HepG2 (cell line): ENCODE measurements around the gene HACD2. TPM values are rescaled to one million over a fixed set of nuclear protein-coding genes. Genes with fewer than 3 reads are reported as not detected.
A peak's percentile ranks its signal among the peaks of the same experiment; 100 is the strongest.

Experiments used
- ATAC-seq: fragments of 200-7000 bp; cut with Tn5 transposase; 3 replicates; pipeline ENCODE4 v1.9.1; 2020; ENCODE audit warnings: mild to moderate bottlenecking, moderate library complexity
- BruUV-seq: library from RNA; stranded (reverse); fragments of 400-500 nt; replicated peaks from 2 replicates; lab custom pipeline; 2021; lab: Mats Ljungman, UMichigan
- CTCF ChIA-PET: fragments of 300-600 bp; formaldehyde crosslinking; extraction: SDS; loops from one replicate; lab custom pipeline; 2021; ENCODE audit warnings: low total read pairs, inconsistent platforms, low intra/inter-chr PET ratio; lab: Yijun Ruan, JAX
- POLR2A ChIA-PET: fragments of 350-600 bp; sonication (Branson Sonifier 250); formaldehyde crosslinking; loops from one replicate; lab custom pipeline; 2020; ENCODE audit warnings: antibody characterized with exemption, inconsistent platforms; lab: Yijun Ruan, JAX
- DNase-seq: peaks from one replicate; pipeline ENCODE4 v3.0.0-alpha.2; 2015; ENCODE audit warnings: low spot score
- FAIRE-seq: peaks from 3 replicates; lab custom pipeline; 2011; peaks lifted over from hg19 to GRCh38; lab: Jason Lieb, UNC
- H2AFZ ChIP-seq: one replicate; pipeline ENCODE4 v1.6.1; 2011; ENCODE audit warnings: low read length, inconsistent platforms
- H3K27ac ChIP-seq: fragments of 300-600 bp; 3 replicates; pipeline ENCODE4 v1.8.0; 2011; ENCODE audit warnings: mixed run types, mild to moderate bottlenecking, mixed read lengths, low read length, inconsistent platforms; ENCODE audit not compliant: insufficient read depth; ENCODE audit errors: extremely low read length
- H3K27me3 ChIP-seq, 2 experiments: fragments of 200-600 bp in 1 of 2; 2 replicates in 1 of 2; 3 replicates in 1 of 2; pipeline versions ENCODE4 v1.6.0 to v1.8.0; 2011; ENCODE audit warnings: low read length in 2 of 2, mild to moderate bottlenecking in 2 of 2, moderate library complexity in 2 of 2, inconsistent platforms in 1 of 2; ENCODE audit not compliant: insufficient read depth in 2 of 2, control insufficient read depth in 1 of 2
- H3K36me3 ChIP-seq, 2 experiments: fragments of 200-600 bp in 1 of 2; replicated peaks in 1 of 2; 2 replicates in 1 of 2; 3 replicates in 1 of 2; pipeline versions ENCODE4 v1.5.1 to v1.8.0; 2011; ENCODE audit warnings: low read length in 2 of 2, inconsistent platforms in 1 of 2; ENCODE audit not compliant: insufficient read depth in 2 of 2, control insufficient read depth in 1 of 2
- H3K4me1 ChIP-seq: 2 replicates; pipeline ENCODE4 v1.5.1; 2012; ENCODE audit warnings: low read length, inconsistent platforms; ENCODE audit not compliant: insufficient read depth
- H3K4me2 ChIP-seq: 2 replicates; pipeline ENCODE4 v1.6.0; 2011; ENCODE audit warnings: low read depth, low read length, inconsistent platforms
- H3K4me3 ChIP-seq, 3 experiments: fragments of 200-600 bp in 1 of 3; sonication (generic), shearing (Covaris generic) in 1 of 3; replicated peaks in 1 of 3; 2 replicates each; pipeline ENCODE4 v1.5.1; 2011 to 2016; ENCODE audit warnings: low read length in 3 of 3, inconsistent platforms in 2 of 3, low read depth in 2 of 3, mild to moderate bottlenecking in 2 of 3, control low read depth in 1 of 3, mixed read lengths in 1 of 3; ENCODE audit not compliant: insufficient read depth in 1 of 3
- H3K79me2 ChIP-seq: one replicate; pipeline ENCODE4 v1.6.1; 2011; ENCODE audit warnings: low read length, inconsistent platforms; ENCODE audit not compliant: insufficient read depth
- H3K9ac ChIP-seq: 2 replicates; pipeline ENCODE4 v1.6.0; 2011; ENCODE audit warnings: mild to moderate bottlenecking, low read depth, low read length, inconsistent platforms; ENCODE audit not compliant: insufficient read depth
- H3K9me3 ChIP-seq: 2 replicates; pipeline ENCODE4 v1.5.1; 2012; ENCODE audit warnings: mild to moderate bottlenecking, low read length
- H4K20me1 ChIP-seq: 2 replicates; pipeline ENCODE4 v1.6.0; 2011; ENCODE audit warnings: inconsistent platforms, mild to moderate bottlenecking, low read length, moderate library complexity; ENCODE audit not compliant: insufficient read depth
- ARHGAP35 ChIP-seq: sonication (generic); formaldehyde crosslinking; IDR thresholded peaks from 2 replicates; pipeline ENCODE4 v1.9.0; 2022; ENCODE audit warnings: mild to moderate bottlenecking, inconsistent platforms, moderate library complexity, missing genetic modification reagents, borderline replicate concordance
- KIAA2018 ChIP-seq: sonication (generic); formaldehyde crosslinking; IDR thresholded peaks from 2 replicates; pipeline ENCODE4 v1.5.0; 2020; ENCODE audit warnings: mild to moderate bottlenecking, missing genetic modification reagents, borderline replicate concordance
- MBD4 ChIP-seq: IDR thresholded peaks from 2 replicates; pipeline ENCODE4 v1.6.1; 2012; ENCODE audit warnings: low read length, inconsistent platforms, borderline replicate concordance
- SOX6 ChIP-seq, 2 experiments: fragments of 450-650 bp in 1 of 2; sonication (generic) in 1 of 2; formaldehyde crosslinking in 1 of 2; IDR thresholded peaks; 2 replicates each; pipeline versions ENCODE4 v1.4.0 to v1.6.1; 2017 to 2020; ENCODE audit warnings: antibody characterized with exemption in 1 of 2, mild to moderate bottlenecking in 1 of 2, missing genetic modification reagents in 1 of 2
- TFAP4 ChIP-seq: sonication (generic); IDR thresholded peaks from 2 replicates; pipeline ENCODE4 v1.6.1; 2016; ENCODE audit warnings: low read depth, borderline replicate concordance
- ZNF674 ChIP-seq: sonication (generic); formaldehyde crosslinking; IDR thresholded peaks from 2 replicates; pipeline ENCODE4 v1.5.0; 2020; ENCODE audit warnings: low read depth, mild to moderate bottlenecking, missing genetic modification reagents
- ZZZ3 ChIP-seq: sonication (generic); formaldehyde crosslinking; IDR thresholded peaks from 2 replicates; pipeline ENCODE4 v1.4.0; 2020; ENCODE audit warnings: missing genetic modification reagents, mild to moderate bottlenecking, borderline replicate concordance
- WGBS: methylation state at CpG from one replicate; pipeline ENCODE4 v1.1.6; 2017; ENCODE audit warnings: low lambda C conversion rate; 5-methylcytosine and 5-hydroxymethylcytosine counted together
- in situ Hi-C: cut with HindIII; loops from 2 replicates; pipeline ENCODE4 v1.10.0; 2017; ENCODE audit warnings: low pct_unique_long_range_greater_than_20kb; ENCODE audit not compliant: extremely low pct_ligation_motif_present
- intact Hi-C: fragments of 100-400 bp; cut with micrococcal nuclease; formaldehyde crosslinking; loops from one replicate; pipeline ENCODE4 v1.10.0; 2022; ENCODE audit not compliant: unreplicated experiment
- polyA plus RNA-seq, 8 experiments: library from polyadenylated mRNA; depleted of rRNA in 3 of 8; stranded (reverse) in 7 of 8; unstranded in 1 of 8; fragments of >200 nt; fragmentation: Illumina TruSeq in 4 of 8; extraction: Trizol in 4 of 8; gene quantifications; 2 replicates each; pipeline versions ENCODE4 v1.2.1 to v1.2.3, GENCODE V29; 2011 to 2016; ENCODE audit warnings: low read depth in 4 of 8, missing spikeins in 1 of 8, mixed read lengths in 1 of 8; ENCODE audit not compliant: insufficient read depth in 1 of 8
- total RNA-seq, 5 experiments: library from RNA; depleted of rRNA; stranded (reverse); fragments of >200 nt; fragmentation: Illumina TruSeq; extraction: Trizol; gene quantifications; 2 replicates each; pipeline ENCODE4 v1.2.3, GENCODE V29; 2016; ENCODE audit warnings: low read depth in 1 of 5
- TF ChIP-seq, protein P1 (sequence below): sonication (generic); formaldehyde crosslinking; IDR thresholded peaks from 2 replicates; pipeline ENCODE4 v1.5.0; 2020; ENCODE audit warnings: missing genetic modification reagents
- TF ChIP-seq, protein P2 (sequence below): sonication (generic); formaldehyde crosslinking; conservative IDR thresholded peaks from 2 replicates; pipeline ENCODE4 v1.4.0; 2020; ENCODE audit warnings: missing genetic modification reagents

HACD2 gene
- total and polyA plus RNA-seq, 2 of the 13 experiments (the other 11 are each of a cell fraction or from before 2014, with no cell fraction given) = 47.0 to 50.4 TPM

- TF ChIP-seq, protein P1, sequence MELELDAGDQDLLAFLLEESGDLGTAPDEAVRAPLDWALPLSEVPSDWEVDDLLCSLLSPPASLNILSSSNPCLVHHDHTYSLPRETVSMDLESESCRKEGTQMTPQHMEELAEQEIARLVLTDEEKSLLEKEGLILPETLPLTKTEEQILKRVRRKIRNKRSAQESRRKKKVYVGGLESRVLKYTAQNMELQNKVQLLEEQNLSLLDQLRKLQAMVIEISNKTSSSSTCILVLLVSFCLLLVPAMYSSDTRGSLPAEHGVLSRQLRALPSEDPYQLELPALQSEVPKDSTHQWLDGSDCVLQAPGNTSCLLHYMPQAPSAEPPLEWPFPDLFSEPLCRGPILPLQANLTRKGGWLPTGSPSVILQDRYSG (CRISPR knock-in tag) = no peak
- TF ChIP-seq SOX6 (IDR thresholded peaks at IDR 0.05) = no peak
- peak; percentile 14; the same call in 1 of the 2 replicates for TF ChIP-seq SOX6 (CRISPR knock-in tag; IDR thresholded peaks at IDR 0.05)
- TF ChIP-seq TFAP4 = no peak
These were observed 35.5 kb upstream of the HACD2 start (continued) for GRCh38 chr3:123620343-123620742.

GRCh38 chr3:123618768-123619484 lies 34.1 kb upstream of the HACD2 start:
- CTCF ChIA-PET = no interaction called here
- Histone ChIP-seq H3K27ac (no peak overlapping the region), H3K4me2 (no peak overlapping the region), H4K20me1 (no peaks in the 10 kb centered on the region), H3K4me1 (peaks cover 37% of the 10 kb centered on the region), H3K79me2 (no peaks in the 10 kb centered on the region), H3K9me3 (no peaks in the 10 kb centered on the region), H3K27me3 (no peaks in the 10 kb centered on the region), H3K36me3 (peaks cover 6 to 12% of the 10 kb centered on the region in 2 experiments; a peak in 3 of 5 replicates), H2AFZ (no peak overlapping the region), H3K9ac (no peak overlapping the region), H3K4me3 (no peak overlapping the region)
- intact Hi-C loops (no loop called here), in situ Hi-C loops (no loop called here)
- no TSS peak for BruUV-seq
- no peak for FAIRE-seq
- POLR2A ChIA-PET = interaction anchor here (0.7 to 2.3 kb wide), 3 partner anchors 13 to 33 kb away, joined by 3 to 13 read pairs (median 3); no protein-coding TSS in a partner anchor
- 100% methylated on average over 5 of the region's 5 CpGs for WGBS
- no peak for ATAC-seq
- DNase-seq = no peak
- TF ChIP-seq, protein P2, sequence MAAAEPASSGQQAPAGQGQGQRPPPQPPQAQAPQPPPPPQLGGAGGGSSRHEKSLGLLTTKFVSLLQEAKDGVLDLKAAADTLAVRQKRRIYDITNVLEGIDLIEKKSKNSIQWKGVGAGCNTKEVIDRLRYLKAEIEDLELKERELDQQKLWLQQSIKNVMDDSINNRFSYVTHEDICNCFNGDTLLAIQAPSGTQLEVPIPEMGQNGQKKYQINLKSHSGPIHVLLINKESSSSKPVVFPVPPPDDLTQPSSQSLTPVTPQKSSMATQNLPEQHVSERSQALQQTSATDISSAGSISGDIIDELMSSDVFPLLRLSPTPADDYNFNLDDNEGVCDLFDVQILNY = no peak
- TF ChIP-seq KIAA2018 (CRISPR knock-in tag) = no peak
- TF ChIP-seq ZZZ3 (CRISPR knock-in tag) = no peak
- no peak for TF ChIP-seq ARHGAP35 (CRISPR knock-in tag)
- TF ChIP-seq ZNF674 (CRISPR knock-in tag) = no peak
- no peak for TF ChIP-seq MBD4
